Activated CD4-positive, CD25-positive, alpha-beta regulatory T cell treated with anti-CD3 and anti-CD28 coated beads, Interleukin-2, amount 50 U/mL, for 16 hours (primary cell): Measurements from ENCODE around the gene BCAM.

Source experiments
- DNase-seq: peaks from one replicate; pipeline ENCODE4 v3.0.0-alpha.2; 2020; ENCODE audit warnings: low read depth, low spot score

BCAM gene

GRCh38 chr19:44792281-44792680 is 16.6 kb upstream of the BCAM start:
- DNase-seq: no peak

- DNase-seq: no peak
These were observed 14.3 kb upstream of the BCAM start for GRCh38 chr19:44794610-44795009.

- DNase-seq: no peak
These were observed 13.4 kb upstream of the BCAM start for GRCh38 chr19:44795398-44795987.

GRCh38 chr19:44796701-44797115 is 12.2 kb upstream of the BCAM start:
- DNase-seq: no peak

- DNase-seq: no peak
These were observed 9.1 kb upstream of the BCAM start for GRCh38 chr19:44799627-44800346.

- DNase-seq: peak; percentile 63
These were observed 8.4 kb upstream of the BCAM start for GRCh38 chr19:44800461-44800860.

- DNase-seq: no peak
These were observed 5.2 kb upstream of the BCAM start for GRCh38 chr19:44803442-44804428.

- no peak for DNase-seq
These were observed 2.6 kb upstream of the BCAM start for GRCh38 chr19:44806291-44806690.

- no peak for DNase-seq
These were observed 1.7 kb upstream of the BCAM start for GRCh38 chr19:44807162-44807561.

- no peak for DNase-seq
These were observed 1.0 kb upstream of the BCAM start for GRCh38 chr19:44807652-44808462.

GRCh38 chr19:44809577-44810233 is 802 bp downstream of the BCAM start:
- no peak for DNase-seq

- DNase-seq: no peak
These were observed 1.6 kb downstream of the BCAM start for GRCh38 chr19:44810234-44811121.

GRCh38 chr19:44811122-44811419 is 2.2 kb downstream of the BCAM start:
- no peak for DNase-seq

- no peak for DNase-seq
These were observed 3.3 kb downstream of the BCAM start for GRCh38 chr19:44812142-44812718.

GRCh38 chr19:44813070-44813840 is 4.4 kb downstream of the BCAM start:
- DNase-seq: no peak

GRCh38 chr19:44813841-44814470 is 5.1 kb downstream of the BCAM start:
- DNase-seq: no peak

- DNase-seq: no peak
These were observed 5.6 kb downstream of the BCAM start for GRCh38 chr19:44814517-44814916.

- DNase-seq: no peak
These were observed 7.4 kb downstream of the BCAM start for GRCh38 chr19:44816301-44816700.
